Nephron (organoid): ENCODE results near the gene ALKAL2.

Source experiments
- H3K27ac Mint-ChIP-seq, 3 experiments: 2 replicates each; pipeline ENCODE4 v1.8.0; 2020; ENCODE audit warnings: mixed read lengths in 3 of 3, mild to moderate bottlenecking in 2 of 3, moderate library complexity in 1 of 3
- H3K27me3 Mint-ChIP-seq: 2 replicates; pipeline ENCODE4 v1.8.0; 2021; ENCODE audit warnings: low read depth, mild to moderate bottlenecking, moderate library complexity, mixed read lengths
- H3K36me3 Mint-ChIP-seq: 2 replicates; pipeline ENCODE4 v1.8.0; 2020; ENCODE audit warnings: low read depth, mixed read lengths
- H3K4me1 Mint-ChIP-seq: 2 replicates; pipeline ENCODE4 v1.8.0; 2020; ENCODE audit warnings: mixed read lengths
- H3K4me3 Mint-ChIP-seq, 3 experiments: 2 replicates each; pipeline ENCODE4 v1.8.0; 2020; ENCODE audit warnings: mild to moderate bottlenecking in 3 of 3, mixed read lengths in 3 of 3, moderate library complexity in 2 of 3
- H3K9me3 Mint-ChIP-seq: 2 replicates; pipeline ENCODE4 v1.8.0; 2020; ENCODE audit warnings: mixed read lengths
- CTCF ChIP-seq, 3 experiments: fragments of 200-600 bp; sonication (generic); IDR thresholded peaks; one replicate each; pipeline ENCODE4 v1.5.0; 2021; ENCODE audit warnings: antibody characterized with exemption in 3 of 3; ENCODE audit not compliant: unreplicated experiment in 3 of 3

The ALKAL2 gene

GRCh38 chr2:314561-315336 lies 26.9 kb upstream of the ALKAL2 start:
- no peaks in the 10 kb centered on the region for H3K36me3 Mint-ChIP-seq
- no peak overlapping the region for H3K27ac Mint-ChIP-seq
- peaks cover 4% of the 10 kb centered on the region for H3K9me3 Mint-ChIP-seq
- H3K4me3 Mint-ChIP-seq = no peak overlapping the region
- peaks cover 21% of the 10 kb centered on the region for H3K4me1 Mint-ChIP-seq
- TF ChIP-seq CTCF (IDR thresholded peaks at IDR 0.05; ENCODE audit: unreplicated experiment in 3 of 3) = no peak
- peaks cover 34% of the 10 kb centered on the region for H3K27me3 Mint-ChIP-seq

- H3K27me3 Mint-ChIP-seq = peaks cover 28% of the 10 kb centered on the region
- H3K27ac Mint-ChIP-seq = no peak overlapping the region
- no peak overlapping the region for H3K4me3 Mint-ChIP-seq
- peaks cover 2% of the 10 kb centered on the region for H3K9me3 Mint-ChIP-seq
- peaks cover 21% of the 10 kb centered on the region for H3K4me1 Mint-ChIP-seq
- no peaks in the 10 kb centered on the region for H3K36me3 Mint-ChIP-seq
- no peak for TF ChIP-seq CTCF (IDR thresholded peaks at IDR 0.05; ENCODE audit: unreplicated experiment in 3 of 3)
Measured at GRCh38 chr2:313991-314390, 26.1 kb upstream of the ALKAL2 start.

GRCh38 chr2:310994-311393 lies 23.1 kb upstream of the ALKAL2 start:
- Mint-ChIP-seq H3K27ac (peak overlapping the region; percentile 26 to 68 (median 31)), H3K36me3 (no peaks in the 10 kb centered on the region), H3K4me1 (peaks cover 2% of the 10 kb centered on the region), H3K27me3 (peaks cover 22% of the 10 kb centered on the region), H3K9me3 (no peaks in the 10 kb centered on the region), H3K4me3 (no peak overlapping the region)
- TF ChIP-seq CTCF (IDR thresholded peaks at IDR 0.05; ENCODE audit: unreplicated experiment in 3 of 3) = no peak

- Mint-ChIP-seq H3K36me3 (no peaks in the 10 kb centered on the region), H3K9me3 (no peaks in the 10 kb centered on the region), H3K4me1 (no peaks in the 10 kb centered on the region), H3K27ac (peak overlapping the region; percentile 7 to 40 (median 8)), H3K4me3 (no peak overlapping the region), H3K27me3 (peaks cover 26% of the 10 kb centered on the region)
- TF ChIP-seq CTCF (IDR thresholded peaks at IDR 0.05; ENCODE audit: unreplicated experiment in 3 of 3) = no peak
Measured at GRCh38 chr2:309954-310510, 22.1 kb upstream of the ALKAL2 start.

GRCh38 chr2:309148-309953 lies 21.5 kb upstream of the ALKAL2 start:
- no peaks in the 10 kb centered on the region for H3K4me1 Mint-ChIP-seq
- H3K27ac Mint-ChIP-seq = peak overlapping the region; percentile 7 to 63 (median 7)

More at GRCh38 chr2:309148-309953, 21.5 kb upstream of the ALKAL2 start:
- peaks cover 26% of the 10 kb centered on the region for H3K27me3 Mint-ChIP-seq
- H3K9me3 Mint-ChIP-seq = no peaks in the 10 kb centered on the region
- H3K4me3 Mint-ChIP-seq = no peak overlapping the region
- no peak for TF ChIP-seq CTCF (IDR thresholded peaks at IDR 0.05; ENCODE audit: unreplicated experiment in 3 of 3)
- no peaks in the 10 kb centered on the region for H3K36me3 Mint-ChIP-seq
